Left ventricle myocardium inferior (tissue), 1 donor: ENCODE results near the gene GNPTG. TPM values are rescaled to one million over a fixed set of nuclear protein-coding genes. Genes with fewer than 3 reads are reported as not detected.

Experiments used
- DNase-seq: peaks from one replicate; pipeline ENCODE4 v3.0.0-alpha.2; 2020
- H3K27ac ChIP-seq: fragments of 200-600 bp; replicated peaks from 2 replicates; pipeline ENCODE4 v1.8.0; 2021
- H3K27me3 ChIP-seq: fragments of 200-600 bp; 2 replicates; pipeline ENCODE4 v1.8.0; 2021; ENCODE audit warnings: low read depth
- H3K36me3 ChIP-seq: fragments of 200-600 bp; 2 replicates; pipeline ENCODE4 v1.8.0; 2021
- H3K4me1 ChIP-seq: fragments of 200-600 bp; 2 replicates; pipeline ENCODE4 v1.8.0; 2021
- H3K4me3 ChIP-seq: fragments of 200-600 bp; 2 replicates; pipeline ENCODE4 v1.8.0; 2021; ENCODE audit warnings: mild to moderate bottlenecking, moderate library complexity
- H3K9me3 ChIP-seq: fragments of 200-600 bp; replicated peaks from 2 replicates; pipeline ENCODE4 v1.8.0; 2021
- CTCF ChIP-seq: fragments of 200-600 bp; IDR thresholded peaks from 2 replicates; pipeline ENCODE4 v1.8.0; 2021; ENCODE audit warnings: antibody characterized with exemption, mild to moderate bottlenecking, borderline replicate concordance
- intact Hi-C: fragments of 100-400 bp; cut with micrococcal nuclease; formaldehyde crosslinking; loops from one replicate; pipeline ENCODE4 v1.11.0; 2022
- total RNA-seq: library from RNA; stranded (reverse); fragmentation: NEBNext Ultra II Directional; extraction: Animal tissue kit (Norgen Biotek cat#: 25700); gene quantifications from one replicate; pipeline ENCODE4 v1.2.1, GENCODE V29; 2021
- donor health status: DM: no; HTN: yes; CAD: no; lungs with severe emphysema.

GNPTG gene
- total RNA-seq, 1 donor from 2014 or later, result 31.8 TPM

DNA sequence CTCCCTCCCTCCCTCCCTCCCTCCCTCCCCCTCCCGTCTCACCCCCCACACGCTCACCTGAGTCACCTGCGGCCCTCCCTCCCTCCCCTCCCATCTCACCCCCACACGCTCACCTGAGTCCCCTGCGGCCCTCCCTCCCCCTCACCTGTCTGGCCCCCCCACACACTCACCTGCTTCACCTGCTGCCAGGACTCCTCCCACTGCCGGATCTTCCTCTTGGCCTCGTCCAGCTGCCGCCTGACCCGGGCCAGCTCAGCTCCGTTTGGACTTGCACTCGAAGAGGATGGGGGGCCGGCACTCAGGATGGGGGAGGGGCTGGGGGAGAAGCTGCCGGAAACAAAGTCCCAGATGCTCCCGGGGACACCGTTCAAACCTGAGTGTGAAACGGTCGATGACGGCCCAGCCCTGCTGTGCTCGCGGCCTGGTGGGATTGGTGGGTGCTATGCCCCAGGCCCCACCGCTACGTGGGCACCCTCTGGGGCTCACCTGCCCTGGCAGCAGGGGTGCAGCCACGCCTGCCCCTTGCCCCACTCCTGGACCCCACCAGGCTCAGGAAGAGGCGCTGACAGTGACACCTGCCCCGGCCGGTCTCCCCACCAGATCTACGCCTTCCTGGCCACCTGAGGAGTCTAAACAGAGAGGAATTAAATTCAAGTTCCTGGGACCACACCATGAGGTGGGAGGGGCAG, 15.9 kb downstream of the GNPTG start:
- DNase-seq, result no peak
- intact Hi-C loops, result no loop called here
- H3K27me3 ChIP-seq, result no peaks in the 10 kb centered on the region
- H3K27ac ChIP-seq, result no peak overlapping the region
- peaks cover 65% of the 10 kb centered on the region for H3K36me3 ChIP-seq
- H3K9me3 ChIP-seq, result no peaks in the 10 kb centered on the region
- H3K4me1 ChIP-seq, result no peaks in the 10 kb centered on the region
- no peak for TF ChIP-seq CTCF
- H3K4me3 ChIP-seq, result no peak overlapping the region

- peaks cover 41% of the 10 kb centered on the region for H3K36me3 ChIP-seq
- H3K4me3 ChIP-seq, result no peak overlapping the region
- H3K27ac ChIP-seq, result no peak overlapping the region
- no peaks in the 10 kb centered on the region for H3K9me3 ChIP-seq
- H3K4me1 ChIP-seq, result no peaks in the 10 kb centered on the region
- intact Hi-C loops, result no loop called here
- no peak for TF ChIP-seq CTCF
- no peaks in the 10 kb centered on the region for H3K27me3 ChIP-seq
- DNase-seq, result no peak
These were observed 19.6 kb downstream of the GNPTG start for GRCh38 chr16:1371054-1371978.

- DNase-seq, result no peak
- peaks cover 33% of the 10 kb centered on the region for H3K36me3 ChIP-seq
These were observed 20.7 kb downstream of the GNPTG start for GRCh38 chr16:1372292-1372950.

GRCh38 chr16:1374418-1375297, 22.9 kb downstream of the GNPTG start:
- Histone ChIP-seq H3K4me3 (no peak overlapping the region), H3K27me3 (no peaks in the 10 kb centered on the region), H3K27ac (no peak overlapping the region), H3K9me3 (no peaks in the 10 kb centered on the region), H3K4me1 (peaks cover 20% of the 10 kb centered on the region), H3K36me3 (peaks cover 20% of the 10 kb centered on the region)
- DNase-seq, result no peak
- no peak for TF ChIP-seq CTCF
- intact Hi-C loops, result no loop called here

More at GRCh38 chr16:1372292-1372950, 20.7 kb downstream of the GNPTG start:
- Histone ChIP-seq H3K27ac (no peak overlapping the region), H3K27me3 (no peaks in the 10 kb centered on the region), H3K9me3 (no peaks in the 10 kb centered on the region), H3K4me3 (no peak overlapping the region), H3K4me1 (no peaks in the 10 kb centered on the region)
- TF ChIP-seq CTCF, result no peak
- intact Hi-C loops, result no loop called here

DNA sequence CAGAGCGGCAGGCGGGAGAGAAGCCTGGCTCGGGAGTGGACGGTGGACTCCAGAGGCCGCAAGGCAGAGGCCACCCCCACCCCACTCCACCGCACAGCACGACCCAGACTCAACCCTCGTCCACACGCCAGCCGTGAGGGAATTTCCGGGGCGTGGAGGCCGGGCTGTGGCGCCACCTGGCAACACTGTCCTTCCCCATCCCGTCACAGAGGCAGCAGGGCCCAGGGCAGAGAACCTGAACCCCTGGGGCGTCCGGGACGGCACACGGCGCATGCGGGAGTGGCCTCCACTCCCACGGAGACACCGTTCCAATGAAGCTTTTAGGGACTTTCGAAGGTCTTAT, 23.5 kb downstream of the GNPTG start:
- H3K4me1 ChIP-seq, result peaks cover 20% of the 10 kb centered on the region
- H3K9me3 ChIP-seq, result no peaks in the 10 kb centered on the region
- H3K27ac ChIP-seq, result no peak overlapping the region
- DNase-seq, result no peak
- intact Hi-C loops, result no loop called here
- TF ChIP-seq CTCF, result no peak
- peaks cover 14% of the 10 kb centered on the region for H3K36me3 ChIP-seq
- no peaks in the 10 kb centered on the region for H3K27me3 ChIP-seq
- H3K4me3 ChIP-seq, result no peak overlapping the region
